ENCODE data around the gene NPTN.

DNA sequence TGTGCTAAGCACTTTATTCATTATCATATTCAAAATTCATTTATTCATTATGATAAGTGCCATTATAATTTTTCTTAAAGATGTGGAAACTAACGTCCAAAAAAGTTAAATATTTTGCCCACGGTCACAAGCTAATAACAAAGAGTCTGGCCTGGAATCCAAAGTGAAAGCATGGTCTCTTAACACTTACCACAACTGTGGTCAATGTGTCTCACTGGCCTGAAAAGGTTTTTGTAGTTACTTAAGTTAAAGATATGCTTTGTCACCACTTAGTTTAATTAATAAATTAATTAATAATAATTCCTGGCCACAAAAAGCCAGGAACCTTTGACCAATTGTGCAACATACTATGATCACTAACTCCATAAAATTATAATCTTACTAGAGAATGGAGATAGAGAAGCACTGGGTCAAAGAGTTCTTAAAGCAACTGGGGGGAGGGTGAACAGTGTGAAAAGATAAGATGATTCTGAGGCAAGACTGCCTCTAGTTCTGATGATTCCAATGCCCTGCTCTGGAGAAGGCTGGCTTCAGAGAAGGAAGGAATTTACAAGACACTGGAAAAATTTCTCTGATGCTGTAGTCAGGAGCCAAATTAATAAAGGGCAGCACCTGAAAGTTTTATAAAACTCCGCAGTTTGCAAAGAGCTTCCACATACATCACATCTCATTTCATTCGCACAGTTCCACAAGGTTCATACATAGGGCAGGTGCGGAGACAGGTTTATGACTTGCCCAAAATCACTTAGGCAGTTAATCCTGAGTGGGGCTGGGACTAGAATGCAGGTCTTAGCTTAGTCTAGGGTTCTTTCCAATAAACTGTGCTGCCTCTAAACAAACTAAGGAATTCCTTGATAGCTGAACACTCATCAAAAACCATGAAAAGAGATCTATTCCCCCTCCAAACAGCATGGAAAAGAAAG, 32.5 kb downstream of the NPTN start:
- TF ChIP-seq, protein P1, sequence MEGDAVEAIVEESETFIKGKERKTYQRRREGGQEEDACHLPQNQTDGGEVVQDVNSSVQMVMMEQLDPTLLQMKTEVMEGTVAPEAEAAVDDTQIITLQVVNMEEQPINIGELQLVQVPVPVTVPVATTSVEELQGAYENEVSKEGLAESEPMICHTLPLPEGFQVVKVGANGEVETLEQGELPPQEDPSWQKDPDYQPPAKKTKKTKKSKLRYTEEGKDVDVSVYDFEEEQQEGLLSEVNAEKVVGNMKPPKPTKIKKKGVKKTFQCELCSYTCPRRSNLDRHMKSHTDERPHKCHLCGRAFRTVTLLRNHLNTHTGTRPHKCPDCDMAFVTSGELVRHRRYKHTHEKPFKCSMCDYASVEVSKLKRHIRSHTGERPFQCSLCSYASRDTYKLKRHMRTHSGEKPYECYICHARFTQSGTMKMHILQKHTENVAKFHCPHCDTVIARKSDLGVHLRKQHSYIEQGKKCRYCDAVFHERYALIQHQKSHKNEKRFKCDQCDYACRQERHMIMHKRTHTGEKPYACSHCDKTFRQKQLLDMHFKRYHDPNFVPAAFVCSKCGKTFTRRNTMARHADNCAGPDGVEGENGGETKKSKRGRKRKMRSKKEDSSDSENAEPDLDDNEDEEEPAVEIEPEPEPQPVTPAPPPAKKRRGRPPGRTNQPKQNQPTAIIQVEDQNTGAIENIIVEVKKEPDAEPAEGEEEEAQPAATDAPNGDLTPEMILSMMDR (conservative IDR thresholded peaks at IDR 0.05; ENCODE audit: low read depth in 2 of 2), result no peak
- TF ChIP-seq, protein P2, sequence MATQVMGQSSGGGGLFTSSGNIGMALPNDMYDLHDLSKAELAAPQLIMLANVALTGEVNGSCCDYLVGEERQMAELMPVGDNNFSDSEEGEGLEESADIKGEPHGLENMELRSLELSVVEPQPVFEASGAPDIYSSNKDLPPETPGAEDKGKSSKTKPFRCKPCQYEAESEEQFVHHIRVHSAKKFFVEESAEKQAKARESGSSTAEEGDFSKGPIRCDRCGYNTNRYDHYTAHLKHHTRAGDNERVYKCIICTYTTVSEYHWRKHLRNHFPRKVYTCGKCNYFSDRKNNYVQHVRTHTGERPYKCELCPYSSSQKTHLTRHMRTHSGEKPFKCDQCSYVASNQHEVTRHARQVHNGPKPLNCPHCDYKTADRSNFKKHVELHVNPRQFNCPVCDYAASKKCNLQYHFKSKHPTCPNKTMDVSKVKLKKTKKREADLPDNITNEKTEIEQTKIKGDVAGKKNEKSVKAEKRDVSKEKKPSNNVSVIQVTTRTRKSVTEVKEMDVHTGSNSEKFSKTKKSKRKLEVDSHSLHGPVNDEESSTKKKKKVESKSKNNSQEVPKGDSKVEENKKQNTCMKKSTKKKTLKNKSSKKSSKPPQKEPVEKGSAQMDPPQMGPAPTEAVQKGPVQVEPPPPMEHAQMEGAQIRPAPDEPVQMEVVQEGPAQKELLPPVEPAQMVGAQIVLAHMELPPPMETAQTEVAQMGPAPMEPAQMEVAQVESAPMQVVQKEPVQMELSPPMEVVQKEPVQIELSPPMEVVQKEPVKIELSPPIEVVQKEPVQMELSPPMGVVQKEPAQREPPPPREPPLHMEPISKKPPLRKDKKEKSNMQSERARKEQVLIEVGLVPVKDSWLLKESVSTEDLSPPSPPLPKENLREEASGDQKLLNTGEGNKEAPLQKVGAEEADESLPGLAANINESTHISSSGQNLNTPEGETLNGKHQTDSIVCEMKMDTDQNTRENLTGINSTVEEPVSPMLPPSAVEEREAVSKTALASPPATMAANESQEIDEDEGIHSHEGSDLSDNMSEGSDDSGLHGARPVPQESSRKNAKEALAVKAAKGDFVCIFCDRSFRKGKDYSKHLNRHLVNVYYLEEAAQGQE (IDR thresholded peaks at IDR 0.05; ENCODE audit: unreplicated experiment), result no peak
- TF ChIP-seq EZH2 (IDR thresholded peaks at IDR 0.05; ENCODE audit: low read depth, unreplicated experiment), result no peak

Data from GM23338 (cell line).